Karpas-422 (cell line): Measurements from ENCODE around the gene PREX1. TPM values are rescaled to one million over a fixed set of nuclear protein-coding genes. Genes with fewer than 3 reads are reported as not detected.
"Not testable (repeated sequence)": the region's sequence is repeated elsewhere in the genome, so short reads cannot be mapped to it uniquely, and the experiment has no call there.

Source experiments
- DNase-seq: peaks from one replicate; pipeline ENCODE4 v3.0.0-alpha.2; 2015
- H2AFZ ChIP-seq: fragments of 200-600 bp; sonication (generic); 2 replicates; pipeline ENCODE4 v1.6.1; 2014; ENCODE audit warnings: antibody characterized with exemption, low read length, mixed read lengths
- H3K27ac ChIP-seq: fragments of 200-600 bp; sonication (generic); 2 replicates; pipeline ENCODE4 v1.5.1; 2014; ENCODE audit warnings: mild to moderate bottlenecking, low read length, moderate library complexity
- H3K27me3 ChIP-seq: fragments of 200-600 bp; sonication (generic); 2 replicates; pipeline ENCODE4 v1.6.1; 2014; ENCODE audit warnings: low read length, mixed read lengths
- H3K36me3 ChIP-seq: fragments of 200-600 bp; sonication (generic); 2 replicates; pipeline ENCODE4 v1.6.1; 2014; ENCODE audit warnings: low read length, mixed read lengths; ENCODE audit not compliant: insufficient read depth
- H3K4me1 ChIP-seq: fragments of 200-600 bp; sonication (generic); 2 replicates; pipeline ENCODE4 v1.6.1; 2014; ENCODE audit warnings: mild to moderate bottlenecking, low read length, mixed read lengths
- H3K4me2 ChIP-seq: fragments of 200-600 bp; sonication (generic); 2 replicates; pipeline ENCODE4 v1.6.1; 2014; ENCODE audit warnings: low read length, low read depth, mild to moderate bottlenecking; ENCODE audit not compliant: poor library complexity, severe bottlenecking
- H3K4me3 ChIP-seq: fragments of 200-600 bp; sonication (generic); 2 replicates; pipeline ENCODE4 v1.5.1; 2014; ENCODE audit warnings: mild to moderate bottlenecking, antibody characterized with exemption, low read length, mixed read lengths
- H3K79me2 ChIP-seq: fragments of 200-600 bp; sonication (generic); 2 replicates; pipeline ENCODE4 v1.6.1; 2014; ENCODE audit warnings: mild to moderate bottlenecking, low read length, mixed read lengths
- H3K9ac ChIP-seq: fragments of 200-600 bp; sonication (generic); 2 replicates; pipeline ENCODE4 v1.6.0; 2014; ENCODE audit warnings: low read length
- H3K9me2 ChIP-seq: fragments of 200-600 bp; sonication (generic), shearing (Covaris generic); replicated peaks from 2 replicates; pipeline ENCODE4 v1.6.0; 2014; ENCODE audit warnings: mild to moderate bottlenecking, low read length, moderate library complexity; ENCODE audit not compliant: insufficient read depth
- H3K9me3 ChIP-seq: fragments of 300-700, 200-600 bp; sonication (generic); 2 replicates; pipeline ENCODE4 v1.6.1; 2014; ENCODE audit warnings: low read length, mixed read lengths
- H4K20me1 ChIP-seq: fragments of 200-600 bp; sonication (generic); 2 replicates; pipeline ENCODE4 v1.6.1; 2014; ENCODE audit warnings: mild to moderate bottlenecking, antibody characterized with exemption, low read length, low read depth; ENCODE audit not compliant: insufficient read depth
- total RNA-seq: library from RNA; depleted of rRNA; stranded (reverse); fragments of >200 nt; shearing (Covaris generic); gene quantifications from 2 replicates; pipeline ENCODE4 v1.2.3, GENCODE V29; 2014; ENCODE audit warnings: low replicate concordance

Gene PREX1
- total RNA-seq, 1 experiment from 2014 or later: not detected

GRCh38 chr20:48832405-48832730, 4.6 kb upstream of the PREX1 start:
- H3K36me3 ChIP-seq: no peaks in the 10 kb centered on the region
- peaks cover 11% of the 10 kb centered on the region for H3K4me1 ChIP-seq
- H2AFZ ChIP-seq: no peak overlapping the region
- no peak overlapping the region for H3K27ac ChIP-seq
- no peak overlapping the region for H3K4me3 ChIP-seq
- H3K9me3 ChIP-seq: no peaks in the 10 kb centered on the region
- peak overlapping the region; percentile 1 for H3K4me2 ChIP-seq
- H3K79me2 ChIP-seq: no peaks in the 10 kb centered on the region
- H3K9me2 ChIP-seq: no peaks in the 10 kb centered on the region
- H3K9ac ChIP-seq: no peak overlapping the region
- H4K20me1 ChIP-seq: no peaks in the 10 kb centered on the region
- no peaks in the 10 kb centered on the region for H3K27me3 ChIP-seq
- DNase-seq: no peak

- peak overlapping the region; percentile 1 for H3K4me2 ChIP-seq
- H3K27ac ChIP-seq: no peak overlapping the region
- H3K27me3 ChIP-seq: no peaks in the 10 kb centered on the region
- no peak overlapping the region for H2AFZ ChIP-seq
- no peak for DNase-seq
- H4K20me1 ChIP-seq: no peaks in the 10 kb centered on the region
- no peak overlapping the region for H3K9ac ChIP-seq
- no peaks in the 10 kb centered on the region for H3K9me3 ChIP-seq
- no peak overlapping the region for H3K4me3 ChIP-seq
- no peaks in the 10 kb centered on the region for H3K36me3 ChIP-seq
- H3K79me2 ChIP-seq: no peaks in the 10 kb centered on the region
- peaks cover 11% of the 10 kb centered on the region for H3K4me1 ChIP-seq
- no peaks in the 10 kb centered on the region for H3K9me2 ChIP-seq
Observed at GRCh38 chr20:48831718-48832404, 4.1 kb upstream of the PREX1 start.

DNA sequence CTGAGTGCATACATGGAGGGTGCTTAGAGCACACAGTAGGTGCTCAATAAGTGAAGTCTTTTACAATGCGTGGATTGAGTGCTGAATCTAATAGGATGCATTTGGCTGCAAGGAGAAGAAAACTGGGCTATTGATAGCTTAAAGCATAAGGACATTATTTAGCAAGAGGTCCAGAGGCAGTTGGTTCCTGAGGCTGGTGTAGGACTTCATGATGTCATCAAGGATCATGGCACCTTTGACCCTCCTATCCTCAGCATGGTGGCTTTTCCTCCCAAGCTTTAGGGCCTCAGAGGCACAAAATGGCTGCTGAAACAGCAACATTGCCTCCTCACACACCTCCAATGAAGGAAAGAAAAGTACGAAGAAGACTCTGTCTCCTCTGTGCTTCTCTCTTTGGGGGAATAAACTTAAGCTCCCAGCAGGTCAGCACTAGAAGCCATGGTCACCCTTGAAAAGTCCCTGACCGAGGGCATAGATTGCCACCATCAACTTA, 3.1 kb upstream of the PREX1 start:
- Histone ChIP-seq H3K79me2 (no peaks in the 10 kb centered on the region), H3K27me3 (no peaks in the 10 kb centered on the region), H3K9me3 (no peaks in the 10 kb centered on the region), H3K4me2 (no peak overlapping the region), H3K4me1 (peaks cover 11% of the 10 kb centered on the region), H3K9me2 (no peaks in the 10 kb centered on the region), H3K9ac (no peak overlapping the region), H3K36me3 (no peaks in the 10 kb centered on the region), H3K27ac (no peak overlapping the region), H4K20me1 (no peaks in the 10 kb centered on the region), H2AFZ (no peak overlapping the region), H3K4me3 (no peak overlapping the region)
- no peak for DNase-seq

DNA sequence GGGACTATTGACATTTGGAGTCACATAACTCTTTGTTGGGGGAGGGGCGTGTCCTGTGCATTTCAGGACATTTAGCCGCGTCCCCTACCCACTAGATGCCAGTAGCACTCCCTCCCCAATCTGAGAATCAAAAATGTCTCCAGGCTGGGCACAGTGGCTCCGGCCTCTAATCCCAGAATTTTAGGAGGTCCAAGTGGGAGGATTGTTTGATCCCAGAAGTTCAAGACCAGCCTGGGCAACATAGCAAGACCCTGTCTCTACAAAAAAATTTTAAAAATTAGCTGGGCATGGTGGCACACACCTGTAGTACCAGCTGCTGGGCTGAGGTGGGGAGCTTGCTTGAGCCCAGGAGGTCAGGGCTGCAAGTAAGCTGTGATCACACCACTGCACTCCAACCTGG, 2.1 kb upstream of the PREX1 start:
- no peak overlapping the region for H3K27ac ChIP-seq
- H2AFZ ChIP-seq: no peak overlapping the region

GRCh38 chr20:48828734-48829460, 1.1 kb upstream of the PREX1 start:
- no peak for DNase-seq
- no peak overlapping the region for H3K4me3 ChIP-seq
- no peaks in the 10 kb centered on the region for H3K79me2 ChIP-seq
- H4K20me1 ChIP-seq: 0 out of 2 replicates have a peak, but pooled peaks cover 7% of the 10 kb centered on the region
- no peak overlapping the region for H2AFZ ChIP-seq
- no peak overlapping the region for H3K9ac ChIP-seq
- no peaks in the 10 kb centered on the region for H3K9me2 ChIP-seq
- H3K27ac ChIP-seq: no peak overlapping the region
- no peaks in the 10 kb centered on the region for H3K9me3 ChIP-seq
- peaks cover 11% of the 10 kb centered on the region for H3K4me1 ChIP-seq
- no peaks in the 10 kb centered on the region for H3K36me3 ChIP-seq
- H3K27me3 ChIP-seq: no peaks in the 10 kb centered on the region
- H3K4me2 ChIP-seq: no peak overlapping the region

More for the DNA sequence above, 2.1 kb upstream of the PREX1 start:
- no peaks in the 10 kb centered on the region for H3K36me3 ChIP-seq
- peaks cover 11% of the 10 kb centered on the region for H3K4me1 ChIP-seq
- H3K4me2 ChIP-seq: no peak overlapping the region
- H3K9me2 ChIP-seq: no peaks in the 10 kb centered on the region
- no peaks in the 10 kb centered on the region for H3K9me3 ChIP-seq
- no peak for DNase-seq
- no peak overlapping the region for H3K4me3 ChIP-seq
- no peak overlapping the region for H3K9ac ChIP-seq
- H3K79me2 ChIP-seq: no peaks in the 10 kb centered on the region
- H3K27me3 ChIP-seq: no peaks in the 10 kb centered on the region
- no peaks in the 10 kb centered on the region for H4K20me1 ChIP-seq

- H2AFZ ChIP-seq: no peak overlapping the region
- H3K36me3 ChIP-seq: no peaks in the 10 kb centered on the region
- no peak for DNase-seq
- no peaks in the 10 kb centered on the region for H3K9me2 ChIP-seq
- H3K4me2 ChIP-seq: no peak overlapping the region
- H4K20me1 ChIP-seq: peaks cover 9% of the 10 kb centered on the region; the same call in 1 of the 2 replicates
- H3K27me3 ChIP-seq: no peaks in the 10 kb centered on the region
- H3K4me3 ChIP-seq: no peak overlapping the region
- no peaks in the 10 kb centered on the region for H3K9me3 ChIP-seq
- no peaks in the 10 kb centered on the region for H3K79me2 ChIP-seq
- peaks cover 5% of the 10 kb centered on the region for H3K4me1 ChIP-seq
- H3K27ac ChIP-seq: no peak overlapping the region
- H3K9ac ChIP-seq: no peak overlapping the region
Observed at GRCh38 chr20:48826883-48827771, 672 bp downstream of the PREX1 start.

GRCh38 chr20:48826480-48826879, 1.3 kb downstream of the PREX1 start:
- not testable (repeated sequence) for H3K27me3 ChIP-seq, H3K4me2 ChIP-seq, H3K36me3 ChIP-seq, H3K27ac ChIP-seq, H3K4me1 ChIP-seq, H3K9me2 ChIP-seq, H3K9me3 ChIP-seq, DNase-seq, H3K79me2 ChIP-seq, H3K4me3 ChIP-seq, H3K9ac ChIP-seq, H2AFZ ChIP-seq
- H4K20me1 ChIP-seq: peaks cover 12% of the 10 kb centered on the region; the same call in 1 of the 2 replicates

DNA sequence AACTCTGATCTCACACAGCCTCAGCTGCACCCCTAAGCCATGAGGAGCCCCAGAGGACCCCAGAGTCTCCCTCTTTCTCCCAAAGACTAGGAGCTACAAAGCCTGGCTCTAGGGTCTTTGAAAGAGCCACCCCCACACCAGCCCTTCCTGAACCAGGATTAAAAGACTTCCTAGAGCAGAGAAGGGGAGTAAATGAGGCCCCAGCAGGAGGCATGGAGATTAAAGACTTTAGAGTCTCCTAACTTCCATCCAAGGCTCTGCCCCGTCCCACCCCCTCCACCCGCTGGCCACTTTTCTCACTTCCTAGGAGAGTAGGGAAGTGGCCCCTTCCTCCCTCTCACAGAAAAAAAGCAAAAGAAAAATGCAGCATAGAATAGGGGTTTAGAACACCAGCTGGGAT, 1.7 kb downstream of the PREX1 start:
- Histone ChIP-seq H3K4me3 (no peak overlapping the region), H3K27ac (no peak overlapping the region), H3K9ac (no peak overlapping the region), H4K20me1 (peaks cover 12% of the 10 kb centered on the region; the same call in 1 of the 2 replicates), H3K4me2 (no peak overlapping the region), H3K9me3 (no peaks in the 10 kb centered on the region), H3K36me3 (no peaks in the 10 kb centered on the region), H3K9me2 (no peaks in the 10 kb centered on the region), H2AFZ (no peak overlapping the region), H3K79me2 (no peaks in the 10 kb centered on the region), H3K27me3 (no peaks in the 10 kb centered on the region), H3K4me1 (no peaks in the 10 kb centered on the region)
- DNase-seq: no peak
